ENCODE data around the gene PTPRU. TPM values are rescaled to one million over a fixed set of nuclear protein-coding genes. Genes with fewer than 3 reads are reported as not detected.

The PTPRU gene
- total RNA-seq, 2 donors from 2014 or later = 13.6 to 18.2 TPM

DNA sequence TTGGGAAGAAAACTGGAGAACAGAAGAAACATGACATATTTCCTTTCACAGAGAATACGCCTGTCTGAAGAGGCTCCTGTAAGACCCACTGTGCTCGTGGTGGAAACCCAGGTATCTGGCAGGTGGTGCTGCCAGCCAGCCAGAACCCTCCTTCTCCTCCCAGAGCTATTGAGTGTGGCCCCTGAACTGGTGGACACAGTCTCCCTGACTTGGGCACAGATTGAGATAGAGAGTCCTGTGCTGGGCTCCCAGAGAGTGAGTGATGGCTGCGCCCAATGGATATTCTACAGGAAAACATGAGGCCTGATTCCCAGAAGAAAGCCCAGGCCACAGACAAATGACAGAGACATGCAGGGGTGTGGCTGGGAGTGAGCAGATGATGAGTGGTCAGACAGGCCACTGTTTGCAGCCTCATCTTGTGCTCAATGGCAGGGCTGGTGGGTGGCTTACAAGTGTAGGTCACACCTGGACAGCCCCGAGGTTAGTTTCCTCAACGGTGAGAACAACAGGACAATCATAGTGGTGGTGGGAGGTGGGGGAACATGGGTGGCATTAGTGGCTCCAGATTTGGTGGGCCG lies 127.9 kb downstream of the PTPRU start:
- no peak for DNase-seq

GRCh38 chr1:29365906-29366670 lies 129.8 kb downstream of the PTPRU start:
- intact Hi-C loops (cut with DNase I) = no loop called here
- no peak for ATAC-seq
- DNase-seq = no peak

More for the DNA sequence above, 127.9 kb downstream of the PTPRU start:
- ATAC-seq = no peak
- intact Hi-C loops (cut with DNase I) = no loop called here

GRCh38 chr1:29368936-29369932 lies 132.9 kb downstream of the PTPRU start:
- intact Hi-C loops (cut with DNase I) = no loop called here
- ATAC-seq = no peak
- DNase-seq = no peak

GRCh38 chr1:29370067-29370466 lies 133.7 kb downstream of the PTPRU start:
- ATAC-seq = no peak
- DNase-seq = no peak
- intact Hi-C loops (cut with DNase I) = no loop called here

DNA sequence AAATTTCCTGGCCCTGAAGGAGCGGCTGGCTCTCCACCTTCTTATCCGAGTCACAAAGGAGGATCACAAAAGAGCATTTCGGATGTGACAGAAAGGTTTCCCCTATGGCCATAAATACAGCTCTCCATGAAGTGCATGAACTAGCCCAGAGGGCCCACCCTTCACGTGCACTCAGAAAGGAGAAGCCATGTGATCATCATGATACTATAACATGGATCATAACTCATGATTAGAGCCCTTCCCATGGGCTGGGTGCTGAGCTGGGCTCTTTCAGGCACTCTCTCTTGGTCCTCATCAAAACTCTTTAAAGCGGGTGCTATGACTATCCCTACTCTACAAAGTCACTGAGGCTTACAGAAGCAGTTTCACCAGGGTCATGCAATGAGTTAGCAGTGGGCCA lies 135.0 kb downstream of the PTPRU start:
- intact Hi-C loops (cut with DNase I) = no loop called here
- no peak for DNase-seq
- ATAC-seq = no peak

- intact Hi-C loops (cut with DNase I) = no loop called here
- DNase-seq = no peak
- no peak for ATAC-seq
Measured at GRCh38 chr1:29372108-29372507, 135.8 kb downstream of the PTPRU start.

Other genes with a start within 250 kb of the PTPRU start
- 1 to 10 TPM; 4.0 to 4.7 TPM for gene TMEM200B, start 112.6 kb upstream of the PTPRU start, total RNA-seq
- 10 to 100 TPM; 50.1 to 63.9 TPM for gene SRSF4, start 54.6 kb upstream of the PTPRU start, total RNA-seq
- 10 to 100 TPM; 25.8 to 26.2 TPM for gene MECR, start 5.6 kb upstream of the PTPRU start, total RNA-seq

All from left cardiac atrium (tissue), 4 donors.